CD4-positive, alpha-beta T cell treated with Interleukin-6 at 100 ng/mL for 8 hours (primary cell): Measurements from ENCODE around the gene MAGI2.

Experiments
- DNase-seq: peaks from one replicate; pipeline ENCODE4 v3.0.0-alpha.2; 2020; ENCODE audit warnings: mixed read lengths, low spot score

Gene MAGI2

GRCh38 chr7:78083476-78084120 is 1369.9 kb downstream of the MAGI2 start:
- DNase-seq, result no peak

GRCh38 chr7:78082556-78082955 is 1370.9 kb downstream of the MAGI2 start:
- no peak for DNase-seq

- DNase-seq, result no peak
These were observed 1371.6 kb downstream of the MAGI2 start for GRCh38 chr7:78081888-78082287.

GRCh38 chr7:78081344-78081743 is 1372.1 kb downstream of the MAGI2 start:
- no peak for DNase-seq

- no peak for DNase-seq
These were observed 1372.7 kb downstream of the MAGI2 start for GRCh38 chr7:78080811-78081210.

- DNase-seq, result no peak
These were observed 1373.2 kb downstream of the MAGI2 start for GRCh38 chr7:78080241-78080640.

- DNase-seq, result no peak
These were observed 1378.8 kb downstream of the MAGI2 start for GRCh38 chr7:78074713-78075112.

- DNase-seq, result no peak
These were observed 1379.7 kb downstream of the MAGI2 start for GRCh38 chr7:78073609-78074382.

GRCh38 chr7:78072201-78072590 is 1381.3 kb downstream of the MAGI2 start:
- DNase-seq, result no peak

GRCh38 chr7:78071491-78072200 is 1381.8 kb downstream of the MAGI2 start:
- DNase-seq, result no peak

- no peak for DNase-seq
These were observed 1386.9 kb downstream of the MAGI2 start for GRCh38 chr7:78066599-78066998.

GRCh38 chr7:78063758-78064157 is 1389.7 kb downstream of the MAGI2 start:
- no peak for DNase-seq

GRCh38 chr7:78062214-78062613 is 1391.3 kb downstream of the MAGI2 start:
- DNase-seq, result no peak

GRCh38 chr7:78057571-78057970 is 1395.9 kb downstream of the MAGI2 start:
- DNase-seq, result no peak

GRCh38 chr7:78055599-78055998 is 1397.9 kb downstream of the MAGI2 start:
- DNase-seq, result no peak

GRCh38 chr7:78055001-78055573 is 1398.4 kb downstream of the MAGI2 start:
- DNase-seq, result no peak

GRCh38 chr7:78052112-78052511 is 1401.4 kb downstream of the MAGI2 start:
- DNase-seq, result no peak

GRCh38 chr7:78047800-78048199 is 1405.7 kb downstream of the MAGI2 start:
- no peak for DNase-seq

- DNase-seq, result no peak
These were observed 1410.3 kb downstream of the MAGI2 start for GRCh38 chr7:78043159-78043558.

- no peak for DNase-seq
These were observed 1412.0 kb downstream of the MAGI2 start for GRCh38 chr7:78041423-78041822.

- peak; percentile 33 for DNase-seq
These were observed 1413.4 kb downstream of the MAGI2 start for GRCh38 chr7:78039790-78040776.
